Smooth muscle cell (in vitro differentiated cells): ENCODE data around the gene BMF. TPM values are rescaled to one million over a fixed set of nuclear protein-coding genes. Genes with fewer than 3 reads are reported as not detected.

Experiments used
- DNase-seq: peaks from one replicate; lab custom pipeline; 2025; ENCODE audit not compliant: unreplicated experiment; lab: John Stamatoyannopoulos, UW
- H2AFZ ChIP-seq: fragments of 200-600 bp; sonication (generic); 2 replicates; pipeline ENCODE4 v1.6.0; 2016; ENCODE audit warnings: antibody characterized with exemption, low read depth, mild to moderate bottlenecking
- H3F3A ChIP-seq: fragments of 200-600 bp; sonication (generic); 2 replicates; pipeline ENCODE4 v1.6.0; 2017; ENCODE audit warnings: antibody characterized with exemption, low read depth
- H3K27ac ChIP-seq: fragments of 200-600 bp; sonication (generic); 2 replicates; pipeline ENCODE4 v1.5.1; 2016; ENCODE audit warnings: low read depth, mild to moderate bottlenecking
- H3K27me3 ChIP-seq: fragments of 200-600 bp; sonication (generic); 2 replicates; pipeline ENCODE4 v1.6.1; 2016; ENCODE audit warnings: low read depth, mild to moderate bottlenecking
- H3K36me3 ChIP-seq: fragments of 200-600 bp; sonication (generic); 2 replicates; pipeline ENCODE4 v1.5.1; 2016; ENCODE audit warnings: low read depth
- H3K4me1 ChIP-seq: fragments of 200-600 bp; sonication (generic); 2 replicates; pipeline ENCODE4 v1.5.1; 2016; ENCODE audit warnings: low read depth
- H3K4me2 ChIP-seq: fragments of 200-600 bp; sonication (generic); 2 replicates; pipeline ENCODE4 v1.6.0; 2016; ENCODE audit warnings: mild to moderate bottlenecking
- H3K4me3 ChIP-seq: fragments of 200-600 bp; sonication (generic); 2 replicates; pipeline ENCODE4 v1.5.1; 2016; ENCODE audit warnings: mild to moderate bottlenecking
- H3K79me2 ChIP-seq: fragments of 200-600 bp; sonication (generic); 2 replicates; pipeline ENCODE4 v1.6.0; 2016; ENCODE audit warnings: low read depth, mild to moderate bottlenecking
- H3K9ac ChIP-seq: fragments of 200-600 bp; sonication (generic); 2 replicates; pipeline ENCODE4 v1.6.0; 2016; ENCODE audit warnings: low read depth
- H3K9me3 ChIP-seq: fragments of 200-600 bp; sonication (generic); replicated peaks from 2 replicates; pipeline ENCODE4 v1.5.1; 2016; ENCODE audit warnings: low read depth
- H4K20me1 ChIP-seq: fragments of 200-600 bp; sonication (generic); 2 replicates; pipeline ENCODE4 v1.6.0; 2016; ENCODE audit warnings: low read depth
- CTCF ChIP-seq: fragments of 200-600 bp; sonication (generic); IDR thresholded peaks from 2 replicates; pipeline ENCODE4 v1.5.1; 2017; ENCODE audit warnings: borderline replicate concordance, mild to moderate bottlenecking, antibody characterized with exemption; ENCODE audit not compliant: insufficient read depth, poor library complexity, severe bottlenecking
- WGBS: methylation state at CpG from one replicate; pipeline ENCODE4 v1.1.7; 2016; ENCODE audit warnings: low lambda C conversion rate; 5-methylcytosine and 5-hydroxymethylcytosine counted together
- polyA plus RNA-seq: library from polyadenylated mRNA; unstranded; fragments of >200 nt; fragmentation: Nextera tagmentation; extraction: Ambion mirVana; gene quantifications from 2 replicates; pipeline ENCODE4 v1.2.1, GENCODE V29; 2016
- total RNA-seq: library from RNA; depleted of rRNA; stranded (reverse); fragments of >200 nt; gene quantifications from 2 replicates; pipeline ENCODE4 v1.2.3, GENCODE V29; 2014

The BMF gene
- total and polyA plus RNA-seq, 2 experiments from 2014 or later = 3.6 to 9.1 TPM

- H4K20me1 ChIP-seq = no peaks in the 10 kb centered on the region
- H3F3A ChIP-seq = no peaks in the 10 kb centered on the region
- H3K9ac ChIP-seq = no peak overlapping the region
- H3K4me1 ChIP-seq = peaks cover 6% of the 10 kb centered on the region
- H3K36me3 ChIP-seq = no peaks in the 10 kb centered on the region
- no peak overlapping the region for H2AFZ ChIP-seq
- WGBS = 93% methylated on average over 15 of the region's 15 CpGs
- no peaks in the 10 kb centered on the region for H3K9me3 ChIP-seq
- H3K4me3 ChIP-seq = no peak overlapping the region
- H3K27me3 ChIP-seq = no peaks in the 10 kb centered on the region
- TF ChIP-seq CTCF = no peak
- no peak overlapping the region for H3K27ac ChIP-seq
- DNase-seq = no peak
- H3K79me2 ChIP-seq = no peaks in the 10 kb centered on the region
- no peak overlapping the region for H3K4me2 ChIP-seq
Observed at GRCh38 chr15:40061212-40061901, 47.3 kb downstream of the BMF start.

DNA sequence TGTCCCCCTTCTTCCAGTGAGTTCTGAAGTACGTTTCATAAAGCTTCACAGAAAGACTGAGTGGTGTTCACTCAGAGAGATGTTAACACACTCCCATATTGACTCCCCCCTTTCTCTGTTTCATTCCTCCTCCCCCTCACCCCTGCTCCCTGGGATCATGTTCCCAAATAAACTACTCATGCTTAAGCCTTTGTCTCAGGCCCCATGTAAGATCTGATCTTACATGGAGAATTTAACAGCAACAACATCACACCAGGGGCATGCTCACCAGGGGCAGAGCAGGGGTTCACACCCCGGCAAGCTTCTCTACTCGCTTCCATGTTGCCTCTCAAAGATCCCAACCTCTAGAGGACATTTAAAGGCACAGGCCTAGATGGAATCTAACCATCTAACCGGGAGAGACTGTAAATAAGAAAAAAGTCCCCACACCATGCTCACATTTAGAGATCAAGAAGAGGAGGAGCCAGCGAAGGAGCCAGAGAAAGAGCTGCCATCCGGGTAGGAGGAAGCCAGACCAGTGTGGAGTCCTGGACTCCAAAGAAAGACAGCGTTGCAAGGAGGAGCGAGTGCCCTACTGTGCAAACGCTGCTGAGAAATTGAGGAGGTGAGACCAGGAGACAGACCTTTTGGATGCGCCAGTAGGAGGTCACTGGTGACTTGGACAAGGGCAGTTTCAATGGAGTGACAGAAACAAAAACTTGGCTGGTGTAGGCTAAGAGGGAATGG, 48.3 kb downstream of the BMF start:
- 85% methylated on average over 10 of the region's 10 CpGs for WGBS
- H3K4me2 ChIP-seq = no peak overlapping the region
- no peak overlapping the region for H2AFZ ChIP-seq
- H4K20me1 ChIP-seq = no peaks in the 10 kb centered on the region
- H3K36me3 ChIP-seq = no peaks in the 10 kb centered on the region
- DNase-seq = no peak
- H3F3A ChIP-seq = no peaks in the 10 kb centered on the region
- H3K9ac ChIP-seq = no peak overlapping the region
- no peaks in the 10 kb centered on the region for H3K27me3 ChIP-seq
- peaks cover 6% of the 10 kb centered on the region for H3K4me1 ChIP-seq
- no peaks in the 10 kb centered on the region for H3K79me2 ChIP-seq
- TF ChIP-seq CTCF = no peak
- no peaks in the 10 kb centered on the region for H3K9me3 ChIP-seq
- H3K4me3 ChIP-seq = no peak overlapping the region
- no peak overlapping the region for H3K27ac ChIP-seq

DNA sequence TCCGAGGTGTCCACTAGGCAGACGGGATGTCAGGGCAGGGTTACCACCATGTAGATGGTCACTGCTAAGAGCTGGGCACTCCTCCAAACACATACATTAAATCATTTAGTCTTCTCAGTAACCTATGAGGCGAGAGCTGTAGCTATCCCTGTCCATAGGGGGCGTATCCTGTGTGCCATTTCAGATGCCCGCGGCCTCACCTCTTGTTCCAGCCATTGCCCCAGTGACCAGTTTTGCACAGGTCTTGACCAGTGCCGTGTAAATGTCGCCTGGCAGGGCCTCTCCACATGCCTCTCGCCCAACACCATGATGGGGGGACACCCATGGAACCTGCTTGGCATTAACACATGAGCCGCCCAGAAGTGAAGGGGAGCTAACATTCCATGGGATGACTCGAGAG, 48.9 kb downstream of the BMF start:
- H3K27ac ChIP-seq = no peak overlapping the region
- no peaks in the 10 kb centered on the region for H4K20me1 ChIP-seq
- H3F3A ChIP-seq = no peaks in the 10 kb centered on the region
- TF ChIP-seq CTCF = no peak
- 96% methylated on average over 11 of the region's 11 CpGs for WGBS
- H3K4me2 ChIP-seq = no peak overlapping the region
- peaks cover 9% of the 10 kb centered on the region for H3K4me1 ChIP-seq
- H3K4me3 ChIP-seq = no peak overlapping the region
- no peaks in the 10 kb centered on the region for H3K9me3 ChIP-seq
- no peaks in the 10 kb centered on the region for H3K79me2 ChIP-seq
- H3K36me3 ChIP-seq = no peaks in the 10 kb centered on the region
- no peaks in the 10 kb centered on the region for H3K27me3 ChIP-seq
- no peak overlapping the region for H3K9ac ChIP-seq
- no peak for DNase-seq
- H2AFZ ChIP-seq = no peak overlapping the region
